Natural killer cell (primary cell): ENCODE measurements around the gene CEP112. TPM values are rescaled to one million over a fixed set of nuclear protein-coding genes. Genes with fewer than 3 reads are reported as not detected.

Experiments used
- ATAC-seq, 3 donors: fragments of 150-1000 bp in 2 of 3; fragments of 200-7000 bp in 1 of 3; cut with Tn5 transposase; 1 replicate in 1 of 3; 2 replicates in 2 of 3; pipeline ENCODE4 v1.10.0; 2021; ENCODE audit warnings: mild to moderate bottlenecking in 2 of 3, moderate library complexity in 2 of 3
- DNase-seq, 2 donors: peaks; one replicate each; pipeline versions ENCODE4 v3.0.0 to v3.0.0-alpha.2; 2013 to 2021; ENCODE audit warnings: mixed read lengths in 1 of 2
- H3K27ac ChIP-seq: one replicate; pipeline ENCODE4 v1.5.1; 2013; ENCODE audit warnings: mild to moderate bottlenecking, low read length
- H3K27me3 ChIP-seq: one replicate; pipeline ENCODE4 v1.6.1; 2013; ENCODE audit warnings: low read length; ENCODE audit not compliant: control insufficient read depth, insufficient read depth
- H3K36me3 ChIP-seq: one replicate; pipeline ENCODE4 v1.6.1; 2013; ENCODE audit warnings: low read length; ENCODE audit not compliant: control insufficient read depth, insufficient read depth
- H3K4me1 ChIP-seq: one replicate; pipeline ENCODE4 v1.6.1; 2013; ENCODE audit warnings: low read length; ENCODE audit not compliant: control insufficient read depth, insufficient read depth
- H3K4me3 ChIP-seq: one replicate; pipeline ENCODE4 v1.5.1; 2013; ENCODE audit warnings: low read length
- H3K9me3 ChIP-seq: one replicate; pipeline ENCODE4 v1.6.1; 2013; ENCODE audit warnings: low read length; ENCODE audit not compliant: control insufficient read depth, insufficient read depth
- H3K27ac Mint-ChIP-seq, 2 donors: one replicate each; pipeline ENCODE4 v1.8.0; 2022; ENCODE audit warnings: mild to moderate bottlenecking in 2 of 2, mixed read lengths in 2 of 2, moderate library complexity in 1 of 2
- H3K27me3 Mint-ChIP-seq, 2 donors: one replicate each; pipeline ENCODE4 v1.8.0; 2022; ENCODE audit warnings: low read depth in 2 of 2, mixed read lengths in 2 of 2
- H3K36me3 Mint-ChIP-seq: one replicate; pipeline ENCODE4 v1.8.0; 2022; ENCODE audit warnings: mixed read lengths
- H3K4me1 Mint-ChIP-seq, 2 donors: one replicate each; pipeline ENCODE4 v1.8.0; 2022; ENCODE audit warnings: mixed read lengths in 2 of 2
- H3K4me3 Mint-ChIP-seq: one replicate; pipeline ENCODE4 v1.8.0; 2022; ENCODE audit warnings: mild to moderate bottlenecking, moderate library complexity, mixed read lengths
- H3K9me3 Mint-ChIP-seq, 2 donors: one replicate each; pipeline ENCODE4 v1.8.0; 2022; ENCODE audit warnings: mixed read lengths in 2 of 2
- WGBS: methylation state at CpG from one replicate; pipeline ENCODE4 v1.1.7; 2013; ENCODE audit warnings: missing lambda C conversion rate; ENCODE audit not compliant: insufficient coverage; 5-methylcytosine and 5-hydroxymethylcytosine counted together
- intact Hi-C: fragments of 100-400 bp; cut with micrococcal nuclease; formaldehyde crosslinking; loops from one replicate; pipeline ENCODE4 v1.14.2; 2022
- total RNA-seq, 4 donors: library from RNA; stranded (reverse); fragments of 120-200 nt in 1 of 4; gene quantifications; one replicate each; pipeline versions ENCODE4 v1.2.3 to v1.2.4, GENCODE V29; 2013 to 2022
- TF ChIP-seq, protein P1 (sequence below): fragments of 200-600 bp; IDR thresholded peaks from one replicate; pipeline ENCODE4 v1.8.0; 2022; ENCODE audit warnings: antibody characterized with exemption

Gene CEP112
- total RNA-seq, 3 donors from 2014 or later (not counting 1 experiment from before 2014, with no cell fraction given), result 0.60 to 1.1 (median 0.85) TPM

DNA sequence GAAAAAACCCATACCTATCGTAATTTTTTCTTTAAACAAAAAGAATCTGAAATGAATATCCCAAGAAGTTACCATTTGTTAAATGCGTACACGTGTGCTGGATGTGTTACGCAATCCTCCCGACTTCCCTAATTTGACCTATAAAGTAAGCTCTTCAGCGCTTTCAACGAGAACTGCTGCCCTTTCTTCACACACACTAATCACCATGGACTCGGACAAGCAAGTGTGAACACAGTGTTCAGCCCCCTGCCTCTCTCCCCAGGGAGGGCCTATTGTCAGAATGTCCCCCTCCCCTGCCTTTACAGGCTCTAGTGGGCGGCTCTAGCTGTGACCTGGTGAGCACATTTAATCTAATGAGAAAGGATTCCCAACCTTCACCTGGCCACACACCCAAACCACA is 216.1 kb downstream of the CEP112 start:
- DNase-seq (no peak), ATAC-seq (no peak)
- no peak overlapping the region for H3K4me3 Mint-ChIP-seq
- no peaks in the 10 kb centered on the region for H3K36me3 Mint-ChIP-seq
- Histone ChIP-seq H3K4me1 (no peaks in the 10 kb centered on the region), H3K4me3 (no peak overlapping the region), H3K27ac (no peak overlapping the region), H3K9me3 (peaks cover 3% of the 10 kb centered on the region), H3K27me3 (peaks cover 4% of the 10 kb centered on the region), H3K36me3 (no peaks in the 10 kb centered on the region)
- TF ChIP-seq, protein P1, sequence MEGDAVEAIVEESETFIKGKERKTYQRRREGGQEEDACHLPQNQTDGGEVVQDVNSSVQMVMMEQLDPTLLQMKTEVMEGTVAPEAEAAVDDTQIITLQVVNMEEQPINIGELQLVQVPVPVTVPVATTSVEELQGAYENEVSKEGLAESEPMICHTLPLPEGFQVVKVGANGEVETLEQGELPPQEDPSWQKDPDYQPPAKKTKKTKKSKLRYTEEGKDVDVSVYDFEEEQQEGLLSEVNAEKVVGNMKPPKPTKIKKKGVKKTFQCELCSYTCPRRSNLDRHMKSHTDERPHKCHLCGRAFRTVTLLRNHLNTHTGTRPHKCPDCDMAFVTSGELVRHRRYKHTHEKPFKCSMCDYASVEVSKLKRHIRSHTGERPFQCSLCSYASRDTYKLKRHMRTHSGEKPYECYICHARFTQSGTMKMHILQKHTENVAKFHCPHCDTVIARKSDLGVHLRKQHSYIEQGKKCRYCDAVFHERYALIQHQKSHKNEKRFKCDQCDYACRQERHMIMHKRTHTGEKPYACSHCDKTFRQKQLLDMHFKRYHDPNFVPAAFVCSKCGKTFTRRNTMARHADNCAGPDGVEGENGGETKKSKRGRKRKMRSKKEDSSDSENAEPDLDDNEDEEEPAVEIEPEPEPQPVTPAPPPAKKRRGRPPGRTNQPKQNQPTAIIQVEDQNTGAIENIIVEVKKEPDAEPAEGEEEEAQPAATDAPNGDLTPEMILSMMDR, result no peak
- H3K27me3 Mint-ChIP-seq, result peaks cover 6 to 25% of the 10 kb centered on the region in 2 donors
- intact Hi-C loops, result no loop called here
- no peaks in the 10 kb centered on the region for H3K9me3 Mint-ChIP-seq
- WGBS, result 53% methylated on average over 8 of the region's 9 CpGs
- no peak overlapping the region for H3K27ac Mint-ChIP-seq
- H3K4me1 Mint-ChIP-seq, result no peaks in the 10 kb centered on the region

DNA sequence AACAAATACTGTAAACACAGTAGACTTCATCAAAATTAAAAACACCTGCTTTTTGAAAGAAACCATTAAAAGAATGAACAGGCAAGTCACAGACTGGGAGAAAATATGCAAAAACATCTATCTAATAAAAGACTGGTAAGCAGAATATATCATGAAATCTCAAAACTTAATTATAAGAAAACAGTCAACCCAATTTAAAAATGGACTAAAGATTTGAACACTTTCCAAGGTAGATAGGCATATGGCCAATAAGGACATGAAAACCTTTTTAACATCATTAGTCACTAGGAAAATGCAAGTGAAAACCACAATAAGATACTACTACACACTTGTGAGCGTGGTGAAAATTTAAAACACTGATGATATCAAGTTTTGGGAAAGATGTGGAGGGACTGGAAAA is 218.7 kb downstream of the CEP112 start:
- Mint-ChIP-seq H3K36me3 (no peaks in the 10 kb centered on the region), H3K4me3 (no peak overlapping the region), H3K4me1 (no peaks in the 10 kb centered on the region), H3K27me3 (peaks cover 6 to 25% of the 10 kb centered on the region in 2 donors), H3K27ac (no peak overlapping the region), H3K9me3 (no peaks in the 10 kb centered on the region)
- no peak overlapping the region for H3K27ac ChIP-seq
- intact Hi-C loops, result no loop called here
- H3K4me3 ChIP-seq, result no peak overlapping the region
- no CpG with 5 or more reads among the region's 1 CpG for WGBS
- ATAC-seq (no peak), DNase-seq (no peak)
- TF ChIP-seq, protein P1, result no peak
- peaks cover 3% of the 10 kb centered on the region for H3K9me3 ChIP-seq
- no peaks in the 10 kb centered on the region for H3K36me3 ChIP-seq
- no peaks in the 10 kb centered on the region for H3K4me1 ChIP-seq
- H3K27me3 ChIP-seq, result peaks cover 4% of the 10 kb centered on the region

DNA sequence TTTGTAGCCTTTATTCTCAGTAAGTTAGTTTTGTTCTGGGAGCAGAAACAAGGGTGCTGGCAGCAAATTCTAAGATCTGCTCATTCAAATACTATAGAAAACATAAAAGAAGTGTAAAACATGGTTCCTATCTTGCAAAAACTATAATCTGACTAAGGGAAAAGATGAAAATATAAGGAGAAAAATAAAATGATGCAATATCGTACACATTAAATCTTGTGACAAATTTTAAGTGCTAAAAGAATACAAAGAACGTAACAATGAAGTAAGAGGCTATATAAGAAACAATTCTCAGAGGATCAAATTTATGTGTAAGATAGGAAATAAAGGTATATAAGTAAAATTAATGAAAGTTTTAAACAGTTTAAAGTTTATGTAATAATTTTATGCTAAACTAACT is 224.6 kb downstream of the CEP112 start:
- H3K4me3 Mint-ChIP-seq, result no peak overlapping the region
- H3K4me3 ChIP-seq, result no peak overlapping the region
- no peaks in the 10 kb centered on the region for H3K27me3 ChIP-seq
- H3K36me3 Mint-ChIP-seq, result no peaks in the 10 kb centered on the region
- DNase-seq (no peak), ATAC-seq (no peak)
- H3K27ac ChIP-seq, result no peak overlapping the region
- WGBS, result no CpG with 5 or more reads among the region's 2 CpGs
- no peaks in the 10 kb centered on the region for H3K9me3 Mint-ChIP-seq
- H3K4me1 ChIP-seq, result no peaks in the 10 kb centered on the region
- intact Hi-C loops, result loop anchor here (10.0 kb wide), 1 partner anchor 57 kb away; no protein-coding TSS in a partner anchor
- peaks cover 3% of the 10 kb centered on the region for H3K9me3 ChIP-seq
- no peaks in the 10 kb centered on the region for H3K4me1 Mint-ChIP-seq
- peaks cover 0 to 2% of the 10 kb centered on the region in 2 donors for H3K27me3 Mint-ChIP-seq
- H3K36me3 ChIP-seq, result no peaks in the 10 kb centered on the region
- TF ChIP-seq, protein P1, result no peak
- no peak overlapping the region for H3K27ac Mint-ChIP-seq

DNA sequence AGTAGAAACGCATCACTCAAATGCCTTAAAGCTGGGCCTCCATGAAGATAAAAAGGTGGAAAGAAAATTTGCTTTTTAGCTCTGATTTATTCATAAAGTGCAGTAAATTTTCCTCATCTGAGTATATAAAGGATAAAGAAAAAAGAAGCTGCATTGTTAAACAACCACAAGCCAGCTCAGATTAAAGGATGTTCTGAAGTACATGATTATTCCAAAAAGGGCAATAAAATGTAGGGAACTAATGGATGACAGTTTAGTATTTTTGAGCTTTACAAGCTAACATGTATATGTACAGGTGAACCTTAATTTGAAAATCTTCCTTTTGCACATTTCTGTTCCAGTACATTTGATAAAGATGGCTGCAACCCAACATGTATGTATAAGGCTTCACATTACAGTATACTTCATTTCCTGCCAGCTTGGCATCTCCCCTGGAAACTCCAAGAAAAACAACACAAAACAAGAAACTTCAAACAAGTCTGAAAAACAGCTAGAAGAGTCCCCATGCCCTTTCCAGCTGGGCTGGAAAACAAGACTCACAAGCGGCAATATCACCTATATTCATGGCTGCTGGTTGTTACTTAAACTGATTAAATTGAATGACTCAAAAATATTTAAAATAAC is 225.7 kb downstream of the CEP112 start:
- H3K27me3 ChIP-seq, result no peaks in the 10 kb centered on the region
- intact Hi-C loops, result loop anchor here (10.0 kb wide), 1 partner anchor 59 kb away; no protein-coding TSS in a partner anchor
- no peak overlapping the region for H3K27ac Mint-ChIP-seq
- no peaks in the 10 kb centered on the region for H3K4me1 Mint-ChIP-seq
- H3K9me3 Mint-ChIP-seq, result no peaks in the 10 kb centered on the region
- DNase-seq (no peak), ATAC-seq (no peak)
- no peak overlapping the region for H3K4me3 ChIP-seq
- no peak overlapping the region for H3K27ac ChIP-seq
- TF ChIP-seq, protein P1, result no peak
- no peaks in the 10 kb centered on the region for H3K36me3 ChIP-seq
- no peak overlapping the region for H3K4me3 Mint-ChIP-seq
- no peaks in the 10 kb centered on the region for H3K27me3 Mint-ChIP-seq
- H3K9me3 ChIP-seq, result peaks cover 1% of the 10 kb centered on the region
- H3K4me1 ChIP-seq, result no peaks in the 10 kb centered on the region
- no peaks in the 10 kb centered on the region for H3K36me3 Mint-ChIP-seq
- 86% methylated on average over 2 of the region's 2 CpGs for WGBS
